Measurements from ENCODE around the gene RAPGEF4. TPM values are rescaled to one million over a fixed set of nuclear protein-coding genes. Genes with fewer than 3 reads are reported as not detected.

Gene RAPGEF4
- total and polyA plus RNA-seq, 2 of the 4 experiments (the other 2 are of a cell fraction): 1.7 to 3.2 TPM

DNA sequence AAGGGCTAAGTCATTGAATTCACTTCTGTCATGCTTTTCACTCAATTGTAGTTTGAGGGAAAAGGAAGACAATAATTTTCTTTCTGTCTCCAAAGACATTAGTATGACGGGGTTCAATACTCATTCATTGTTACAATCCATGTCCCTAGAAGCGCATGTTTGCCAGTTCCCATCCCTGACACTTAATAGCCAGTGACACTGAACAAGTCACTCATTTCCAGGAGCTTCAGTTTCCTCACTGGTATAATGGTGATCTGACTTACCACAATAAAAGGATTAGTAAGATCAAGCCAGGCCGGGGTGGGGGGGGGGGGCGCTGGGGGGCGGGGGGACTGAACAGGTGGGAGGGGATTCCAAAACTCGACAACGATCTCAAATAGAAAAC, 195.2 kb downstream of the RAPGEF4 start:
- intact Hi-C loops (cut with micrococcal nuclease) (loop anchor here (5.0 to 10.0 kb wide), 2 partner anchors 91 to 336 kb away; no protein-coding TSS in a partner anchor), dilution Hi-C loops (cut with HindIII; ENCODE audit: low sequenced_read_pairs, unreplicated experiment) (no loop called here), in situ Hi-C loops (cut with MboI; ENCODE audit: low sequenced_read_pairs) (loop anchor here (5.0 kb wide), 1 partner anchor 119 kb away; no protein-coding TSS in a partner anchor)
- no peak overlapping the region for H3K9ac ChIP-seq (ENCODE audit: low read depth, low read length)
- no peak overlapping the region for H2BK20ac ChIP-seq (ENCODE audit: low read depth, low read length)
- H3K9me3 ChIP-seq (ENCODE audit: control insufficient read depth, insufficient read depth, low read length): no peaks in the 10 kb centered on the region
- no peak overlapping the region; the same call in 1 of the 2 replicates for H2AK5ac ChIP-seq (ENCODE audit: low read depth, low read length)
- H3K4ac ChIP-seq (ENCODE audit: low read depth, low read length): peak overlapping the region; percentile 53; the same call in 1 of the 2 replicates
- no peak overlapping the region for H4K5ac ChIP-seq (ENCODE audit: low read depth, low read length)
- ChIA-PET CTCF (interaction anchor here (0.8 to 3.5 kb wide), 17 partner anchors 10 to 126 kb away, joined by 3 to 34 read pairs (median 4); no protein-coding TSS in a partner anchor), POLR2A (ENCODE audit: unreplicated experiment) (interaction anchor here (0.7 kb wide), 1 partner anchor 10 kb away, joined by 3 read pairs; no protein-coding TSS in a partner anchor)
- no peak overlapping the region for H4K91ac ChIP-seq (ENCODE audit: insufficient read depth, low read depth, low read length)
- no peak overlapping the region for H3K56ac ChIP-seq (ENCODE audit: extremely low read depth, insufficient read depth, low read length)
- H3K27me3 ChIP-seq (ENCODE audit: control insufficient read depth, insufficient read depth, low read length): no peaks in the 10 kb centered on the region
- H3K79me1 ChIP-seq (ENCODE audit: low read depth in 1 of 2, low read length in 2 of 2): no peaks in the 10 kb centered on the region
- 0 out of 2 replicates have a peak overlapping the region, but pooled peaks have one; percentile 37 for H3K23ac ChIP-seq (ENCODE audit: low read depth, low read length)
- H3K36me3 ChIP-seq (ENCODE audit: control insufficient read depth, insufficient read depth, low read length): no peaks in the 10 kb centered on the region
- H3K18ac ChIP-seq (ENCODE audit: low read depth, low read length): no peak overlapping the region
- BruUV-seq (replicated peaks): no TSS peak
- H3K4me3 ChIP-seq (ENCODE audit: insufficient read depth, low read depth, low read length): no peak overlapping the region
- no peak overlapping the region; the same call in 2 of the 3 replicates for H2BK15ac ChIP-seq (ENCODE audit: low read depth, low read length)
- no peak overlapping the region; the same call in 1 of the 2 replicates for H3K14ac ChIP-seq (replicated peaks; ENCODE audit: low read depth, low read length)
- H3K27ac ChIP-seq (ENCODE audit: insufficient read depth, low read length): no peak overlapping the region
- no peak overlapping the region for H2BK120ac ChIP-seq (ENCODE audit: low read depth, low read length)
- DNase-seq: no peak
- H3K9me1 ChIP-seq (ENCODE audit: insufficient read depth, low read length): no peaks in the 10 kb centered on the region
- ATAC-seq (ENCODE audit: low read depth): no peak
- no peak overlapping the region for H2AFZ ChIP-seq (replicated peaks; ENCODE audit: low read length, poor library complexity)
- no CpG with 5 or more reads among the region's 7 CpGs for WGBS, 2 experiments (ENCODE audit: extremely low coverage in 2 of 2, insufficient read length in 1 of 2)
- peaks cover 3% of the 10 kb centered on the region; the same call in 1 of the 2 replicates for H4K20me1 ChIP-seq (ENCODE audit: insufficient read depth, low read length)
- no peak overlapping the region for H2AK9ac ChIP-seq (replicated peaks; ENCODE audit: low read depth, low read length, poor library complexity)
- H3K4me2 ChIP-seq (ENCODE audit: low read depth, low read length): peak overlapping the region; percentile 52; the same call in 1 of the 2 replicates
- no peak for TF ChIP-seq NFE2L2 (IDR thresholded peaks at IDR 0.05; ENCODE audit: low read depth, low read length)
- no peak for TF ChIP-seq CHD1 (IDR thresholded peaks at IDR 0.05; ENCODE audit: low read depth, low read length)
- TF ChIP-seq, protein P1, sequence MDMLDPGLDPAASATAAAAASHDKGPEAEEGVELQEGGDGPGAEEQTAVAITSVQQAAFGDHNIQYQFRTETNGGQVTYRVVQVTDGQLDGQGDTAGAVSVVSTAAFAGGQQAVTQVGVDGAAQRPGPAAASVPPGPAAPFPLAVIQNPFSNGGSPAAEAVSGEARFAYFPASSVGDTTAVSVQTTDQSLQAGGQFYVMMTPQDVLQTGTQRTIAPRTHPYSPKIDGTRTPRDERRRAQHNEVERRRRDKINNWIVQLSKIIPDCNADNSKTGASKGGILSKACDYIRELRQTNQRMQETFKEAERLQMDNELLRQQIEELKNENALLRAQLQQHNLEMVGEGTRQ (IDR thresholded peaks at IDR 0.05; ENCODE audit: low read depth, low read length): no peak
- no peak for TF ChIP-seq SMC3 (IDR thresholded peaks at IDR 0.05; ENCODE audit: low read depth, low read length)
- no peak for TF ChIP-seq FOS (IDR thresholded peaks at IDR 0.05; ENCODE audit: low read depth, low read length)
- TF ChIP-seq RFX5 (IDR thresholded peaks at IDR 0.05; ENCODE audit: low read depth, low read length): no peak
- TF ChIP-seq, protein P2, sequence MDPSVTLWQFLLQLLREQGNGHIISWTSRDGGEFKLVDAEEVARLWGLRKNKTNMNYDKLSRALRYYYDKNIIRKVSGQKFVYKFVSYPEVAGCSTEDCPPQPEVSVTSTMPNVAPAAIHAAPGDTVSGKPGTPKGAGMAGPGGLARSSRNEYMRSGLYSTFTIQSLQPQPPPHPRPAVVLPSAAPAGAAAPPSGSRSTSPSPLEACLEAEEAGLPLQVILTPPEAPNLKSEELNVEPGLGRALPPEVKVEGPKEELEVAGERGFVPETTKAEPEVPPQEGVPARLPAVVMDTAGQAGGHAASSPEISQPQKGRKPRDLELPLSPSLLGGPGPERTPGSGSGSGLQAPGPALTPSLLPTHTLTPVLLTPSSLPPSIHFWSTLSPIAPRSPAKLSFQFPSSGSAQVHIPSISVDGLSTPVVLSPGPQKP (IDR thresholded peaks at IDR 0.05; ENCODE audit: borderline replicate concordance, low read depth, low read length): no peak
- no peak for TF ChIP-seq BHLHE40 (IDR thresholded peaks at IDR 0.05; ENCODE audit: low read depth, low read length)
- TF ChIP-seq MAFK (IDR thresholded peaks at IDR 0.05; ENCODE audit: low read depth, low read length): no peak
- H3K4me1 ChIP-seq (ENCODE audit: control insufficient read depth, insufficient read depth, low read length): peaks cover 7% of the 10 kb centered on the region
- peak overlapping the region; percentile 7 for H2BK5ac ChIP-seq (ENCODE audit: low read depth, low read length, poor library complexity, severe bottlenecking)
- peak overlapping the region in 1 of 2 experiments; percentile 56; a peak in 1 of 4 replicates for H4K8ac ChIP-seq (ENCODE audit: low read depth in 2 of 2, low read length in 2 of 2)

Measured in IMR-90 (cell line).